ENCODE results near the gene CARMIL1.

- no peak for TF ChIP-seq CTCF (IDR thresholded peaks at IDR 0.05; ENCODE audit: insufficient read depth, low read depth, low read length)
- TF ChIP-seq EZH2 (IDR thresholded peaks at IDR 0.05; ENCODE audit: insufficient read depth, low read length), result no peak
These were observed 168.4 kb downstream of the CARMIL1 start for GRCh38 chr6:25447570-25447929.

All from astrocyte (in vitro differentiated cells and primary cell).